ENCODE data around the gene ALOX12B. TPM values are rescaled to one million over a fixed set of nuclear protein-coding genes. Genes with fewer than 3 reads are reported as not detected.
"Not testable (repeated sequence)": the region's sequence is repeated elsewhere in the genome, so short reads cannot be mapped to it uniquely, and the experiment has no call there.

ALOX12B gene
- total RNA-seq, 1 donor from 2014 or later = 0.08 TPM

DNA sequence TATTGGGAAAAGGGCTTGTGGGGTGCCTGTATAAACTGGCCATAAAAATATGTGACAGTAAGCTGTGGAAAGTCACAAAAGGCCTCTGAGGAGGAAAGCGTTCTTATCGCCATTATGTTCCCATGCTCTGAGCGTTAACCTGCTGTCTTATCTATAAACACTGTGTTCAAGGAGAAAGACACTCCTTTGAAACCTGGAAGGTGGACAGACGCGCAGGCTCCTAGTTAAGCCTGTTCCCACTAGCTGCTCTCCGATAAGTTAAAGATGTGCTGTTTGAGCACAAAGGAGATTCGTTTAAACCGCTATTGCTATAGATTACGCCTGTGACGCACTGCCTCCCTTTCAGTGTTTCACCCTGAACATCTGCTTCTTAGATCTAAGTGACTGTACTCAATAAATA, 5.2 kb downstream of the ALOX12B start:
- Histone ChIP-seq H3K27me3 (ENCODE audit: control insufficient read depth, insufficient read depth, low read length) (peaks cover 38% of the 10 kb centered on the region), H3K36me3 (ENCODE audit: control insufficient read depth, insufficient read depth, low read length) (no peaks in the 10 kb centered on the region), H3K4me3 (ENCODE audit: low read depth, low read length) (no peak overlapping the region)
- TF ChIP-seq, protein P1, sequence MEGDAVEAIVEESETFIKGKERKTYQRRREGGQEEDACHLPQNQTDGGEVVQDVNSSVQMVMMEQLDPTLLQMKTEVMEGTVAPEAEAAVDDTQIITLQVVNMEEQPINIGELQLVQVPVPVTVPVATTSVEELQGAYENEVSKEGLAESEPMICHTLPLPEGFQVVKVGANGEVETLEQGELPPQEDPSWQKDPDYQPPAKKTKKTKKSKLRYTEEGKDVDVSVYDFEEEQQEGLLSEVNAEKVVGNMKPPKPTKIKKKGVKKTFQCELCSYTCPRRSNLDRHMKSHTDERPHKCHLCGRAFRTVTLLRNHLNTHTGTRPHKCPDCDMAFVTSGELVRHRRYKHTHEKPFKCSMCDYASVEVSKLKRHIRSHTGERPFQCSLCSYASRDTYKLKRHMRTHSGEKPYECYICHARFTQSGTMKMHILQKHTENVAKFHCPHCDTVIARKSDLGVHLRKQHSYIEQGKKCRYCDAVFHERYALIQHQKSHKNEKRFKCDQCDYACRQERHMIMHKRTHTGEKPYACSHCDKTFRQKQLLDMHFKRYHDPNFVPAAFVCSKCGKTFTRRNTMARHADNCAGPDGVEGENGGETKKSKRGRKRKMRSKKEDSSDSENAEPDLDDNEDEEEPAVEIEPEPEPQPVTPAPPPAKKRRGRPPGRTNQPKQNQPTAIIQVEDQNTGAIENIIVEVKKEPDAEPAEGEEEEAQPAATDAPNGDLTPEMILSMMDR (IDR thresholded peaks at IDR 0.05; ENCODE audit: insufficient read depth, low read length, poor library complexity, severe bottlenecking) = no peak
- no peak for DNase-seq (ENCODE audit: low read depth)

GRCh38 chr17:8081876-8082275, 5.6 kb downstream of the ALOX12B start:
- TF ChIP-seq, protein P1 (IDR thresholded peaks at IDR 0.05; ENCODE audit: insufficient read depth, low read length, poor library complexity, severe bottlenecking) = no peak
- H3K4me3 ChIP-seq (ENCODE audit: low read depth, low read length) = no peak overlapping the region
- no peak for DNase-seq (ENCODE audit: low read depth)
- H3K27me3 ChIP-seq (ENCODE audit: control insufficient read depth, insufficient read depth, low read length) = peaks cover 39% of the 10 kb centered on the region
- H3K36me3 ChIP-seq (ENCODE audit: control insufficient read depth, insufficient read depth, low read length) = no peaks in the 10 kb centered on the region

DNA sequence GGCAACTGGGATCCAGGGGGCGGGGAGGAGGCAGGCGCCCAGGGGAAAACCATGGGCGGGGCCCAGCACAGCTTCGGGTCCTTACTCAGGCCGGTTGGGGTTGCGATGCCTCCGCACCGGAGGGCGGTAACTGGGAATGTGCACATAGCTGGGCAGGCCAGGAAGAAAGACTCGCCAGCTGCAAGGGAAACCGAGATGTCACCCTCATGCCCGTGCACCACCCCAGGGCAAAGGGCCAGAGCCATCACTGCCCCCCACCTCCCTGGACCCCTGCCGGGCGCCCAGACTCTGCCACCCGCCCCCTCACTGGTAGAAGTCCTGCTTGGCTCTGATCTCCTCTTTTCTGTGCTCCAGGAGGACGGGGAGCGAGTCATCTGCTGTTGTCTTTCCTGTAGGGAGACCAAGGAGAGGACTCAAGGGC, 6.7 kb downstream of the ALOX12B start:
- H3K36me3 ChIP-seq (ENCODE audit: control insufficient read depth, insufficient read depth, low read length) = no peaks in the 10 kb centered on the region
- TF ChIP-seq, protein P1 (IDR thresholded peaks at IDR 0.05; ENCODE audit: insufficient read depth, low read length, poor library complexity, severe bottlenecking) = no peak
- H3K27me3 ChIP-seq (ENCODE audit: control insufficient read depth, insufficient read depth, low read length) = peaks cover 44% of the 10 kb centered on the region
- no peak overlapping the region for H3K4me3 ChIP-seq (ENCODE audit: low read depth, low read length)
- DNase-seq (ENCODE audit: low read depth) = no peak

DNA sequence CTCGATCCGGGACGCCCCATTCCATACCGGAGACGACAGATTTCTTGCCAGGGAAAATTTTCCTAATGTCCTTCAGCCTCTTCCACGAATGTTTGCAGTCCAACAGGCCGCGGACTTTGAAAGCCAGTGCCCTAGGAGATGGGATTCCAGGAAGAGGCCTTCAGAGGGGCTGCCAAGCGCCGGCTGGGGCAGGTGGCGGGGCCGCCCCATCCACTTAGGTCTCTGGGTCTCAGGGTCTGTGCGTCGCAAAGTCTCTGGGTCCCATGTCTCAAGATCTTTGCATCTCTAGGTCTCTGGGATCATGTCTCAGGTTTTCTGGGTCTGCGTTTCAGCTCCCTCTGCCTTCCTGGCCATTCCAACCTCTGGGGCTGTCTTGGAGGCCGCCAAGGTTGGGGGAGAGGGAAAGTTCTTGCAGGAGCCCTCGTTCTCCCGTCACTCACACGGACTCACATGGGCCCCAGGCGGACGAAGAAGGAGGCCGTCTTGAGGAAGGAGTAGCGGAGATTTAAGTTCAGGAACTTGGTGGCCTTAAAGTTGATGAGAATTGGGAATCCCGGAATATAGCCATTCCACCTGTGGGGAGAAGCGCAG, 7.2 kb downstream of the ALOX12B start:
- DNase-seq (ENCODE audit: low read depth) = no peak

DNA sequence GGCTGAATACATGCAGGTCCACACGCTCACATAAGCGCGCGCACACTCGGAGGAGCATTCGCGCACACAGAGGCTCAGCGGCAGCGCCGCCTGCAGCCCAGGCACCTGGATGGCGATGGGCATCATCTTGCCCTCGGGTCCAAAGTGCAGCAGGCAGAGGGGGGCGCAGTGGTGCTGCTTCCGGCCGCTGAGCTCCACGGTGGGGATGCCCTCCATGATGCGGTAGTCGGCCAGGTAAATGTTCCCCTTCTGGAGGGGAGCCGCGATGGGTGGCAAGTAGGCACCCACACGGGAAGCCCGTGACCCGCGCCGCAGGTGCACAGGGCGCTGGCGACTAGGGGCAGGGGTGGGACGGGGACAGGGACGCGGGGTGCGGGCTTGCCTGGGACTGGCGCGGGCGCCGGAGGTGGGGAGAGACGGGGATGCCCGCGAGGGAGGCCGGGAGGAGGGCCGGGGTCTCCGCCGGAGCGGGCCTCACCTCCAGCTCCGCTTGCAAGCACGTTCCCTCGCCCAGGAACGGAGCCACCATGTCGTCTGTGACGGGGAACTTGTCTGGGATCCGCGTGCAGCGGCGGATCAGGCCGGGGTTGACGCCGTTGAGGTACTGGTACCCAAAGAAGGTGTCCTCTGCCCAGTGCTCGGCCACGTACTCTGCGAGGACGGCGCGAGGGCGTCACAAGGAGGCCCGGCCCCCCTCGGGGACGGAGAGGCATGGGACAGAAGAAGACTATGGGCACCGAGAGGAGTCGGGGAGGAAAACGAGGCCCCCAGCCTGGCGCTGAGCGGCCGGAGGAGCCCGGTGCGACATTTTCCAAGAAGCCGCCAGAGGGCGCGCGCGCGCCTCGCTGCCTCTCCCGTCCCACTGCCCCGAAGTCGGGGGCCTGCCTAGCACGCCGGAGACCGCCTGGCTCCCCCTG, 8.0 kb downstream of the ALOX12B start:
- H3K36me3 ChIP-seq (ENCODE audit: control insufficient read depth, insufficient read depth, low read length) = no peaks in the 10 kb centered on the region
- TF ChIP-seq, protein P1 (IDR thresholded peaks at IDR 0.05; ENCODE audit: insufficient read depth, low read length, poor library complexity, severe bottlenecking) = peak; percentile 95
- no peak for DNase-seq (ENCODE audit: low read depth)
- peak overlapping the region; percentile 29 for H3K4me3 ChIP-seq (ENCODE audit: low read depth, low read length)
- peaks cover 54% of the 10 kb centered on the region for H3K27me3 ChIP-seq (ENCODE audit: control insufficient read depth, insufficient read depth, low read length)

More for the DNA sequence above, 7.2 kb downstream of the ALOX12B start:
- Histone ChIP-seq H3K36me3 (ENCODE audit: control insufficient read depth, insufficient read depth, low read length) (no peaks in the 10 kb centered on the region), H3K27me3 (ENCODE audit: control insufficient read depth, insufficient read depth, low read length) (peaks cover 46% of the 10 kb centered on the region), H3K4me3 (ENCODE audit: low read depth, low read length) (no peak overlapping the region)
- TF ChIP-seq, protein P1 (IDR thresholded peaks at IDR 0.05; ENCODE audit: insufficient read depth, low read length, poor library complexity, severe bottlenecking) = no peak

DNA sequence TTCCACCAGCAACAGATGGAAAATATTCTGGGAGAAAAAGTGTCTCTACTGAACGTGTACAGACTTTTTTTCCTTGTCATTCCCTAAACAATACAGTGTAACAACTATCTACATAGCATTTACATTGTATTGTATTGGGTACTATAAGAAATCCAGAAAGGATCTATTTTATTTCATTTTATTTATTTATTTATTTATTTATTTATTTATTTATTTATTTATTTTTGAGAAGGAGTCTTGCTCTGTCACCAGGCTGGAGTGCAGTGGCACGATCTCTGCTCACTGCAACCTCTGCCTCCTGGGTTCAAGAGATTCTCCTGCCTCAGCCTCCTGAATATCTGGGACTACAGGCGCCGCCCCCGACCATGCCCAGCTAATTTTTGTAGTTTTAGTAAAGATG, 9.6 kb downstream of the ALOX12B start:
- DNase-seq (ENCODE audit: low read depth); H3K36me3 ChIP-seq (ENCODE audit: control insufficient read depth, insufficient read depth, low read length); H3K4me3 ChIP-seq (ENCODE audit: low read depth, low read length): not testable (repeated sequence)
- H3K27me3 ChIP-seq (ENCODE audit: control insufficient read depth, insufficient read depth, low read length) = peaks cover 70% of the 10 kb centered on the region
